ENCODE data around the gene ATG7.

- no peak for TF ChIP-seq CTCF (IDR thresholded peaks at IDR 0.05)
- no peak for TF ChIP-seq EZH2phosphoT487 (IDR thresholded peaks at IDR 0.05)
Observed at GRCh38 chr3:11588338-11588737, 316.1 kb downstream of the ATG7 start.

Data from neural progenitor cell (in vitro differentiated cells).